ENCODE data around the gene TMEM255B.
"Not testable (repeated sequence)": the region's sequence is repeated elsewhere in the genome, so short reads cannot be mapped to it uniquely, and the experiment has no call there.

TMEM255B gene

GRCh38 chr13:113788413-113789135 lies 29.5 kb downstream of the TMEM255B start:
- no peak for TF ChIP-seq POU6F1 (CRISPR knock-in tag; IDR thresholded peaks at IDR 0.05; ENCODE audit: borderline replicate concordance, low read depth)
- no peak for TF ChIP-seq ZC3H10 (CRISPR knock-in tag; IDR thresholded peaks at IDR 0.05)
- no peak for TF ChIP-seq RARB (CRISPR knock-in tag; IDR thresholded peaks at IDR 0.05)
- TF ChIP-seq ZNF8 (CRISPR knock-in tag; IDR thresholded peaks at IDR 0.05): no peak
- TF ChIP-seq ZNF565 (CRISPR knock-in tag; conservative IDR thresholded peaks at IDR 0.05; ENCODE audit: low read depth): no peak
- no peak for TF ChIP-seq PATZ1 (CRISPR knock-in tag; IDR thresholded peaks at IDR 0.05; ENCODE audit: borderline replicate concordance)
- TF ChIP-seq BACH2 (CRISPR knock-in tag; IDR thresholded peaks at IDR 0.05; ENCODE audit: borderline replicate concordance): no peak
- no peak for TF ChIP-seq ISL1 (CRISPR knock-in tag; IDR thresholded peaks at IDR 0.05)
- no peak for ATAC-seq

- no peak for ATAC-seq
- no peak for TF ChIP-seq ZNF70 (CRISPR knock-in tag; IDR thresholded peaks at IDR 0.05)
- TF ChIP-seq PPARA (CRISPR knock-in tag; IDR thresholded peaks at IDR 0.05; ENCODE audit: borderline replicate concordance): no peak
- TF ChIP-seq ARNTL (CRISPR knock-in tag; IDR thresholded peaks at IDR 0.05; ENCODE audit: borderline replicate concordance, low read depth): no peak
- no peak for TF ChIP-seq TSHZ2 (CRISPR knock-in tag; IDR thresholded peaks at IDR 0.05)
- no peak for TF ChIP-seq CSRNP3 (CRISPR knock-in tag; IDR thresholded peaks at IDR 0.05)
- no peak for TF ChIP-seq ESRRG (CRISPR knock-in tag; IDR thresholded peaks at IDR 0.05)
- TF ChIP-seq ISL1 (CRISPR knock-in tag; IDR thresholded peaks at IDR 0.05): no peak
- TF ChIP-seq ZNF565 (CRISPR knock-in tag; conservative IDR thresholded peaks at IDR 0.05; ENCODE audit: low read depth): no peak
- TF ChIP-seq TCF4 (CRISPR knock-in tag; IDR thresholded peaks at IDR 0.05; ENCODE audit: borderline replicate concordance): no peak
- TF ChIP-seq RARB (CRISPR knock-in tag; IDR thresholded peaks at IDR 0.05): no peak
- no peak for TF ChIP-seq SNAI2 (CRISPR knock-in tag; IDR thresholded peaks at IDR 0.05)
Observed at GRCh38 chr13:113789167-113789566, 30.1 kb downstream of the TMEM255B start.

GRCh38 chr13:113789931-113790330 lies 30.9 kb downstream of the TMEM255B start:
- ATAC-seq: not testable (repeated sequence)

GRCh38 chr13:113791226-113791625 lies 32.2 kb downstream of the TMEM255B start:
- ATAC-seq: no peak
- no peak for TF ChIP-seq RARB (CRISPR knock-in tag; IDR thresholded peaks at IDR 0.05)
- no peak for TF ChIP-seq ISL1 (CRISPR knock-in tag; IDR thresholded peaks at IDR 0.05)
- TF ChIP-seq ARNTL (CRISPR knock-in tag; IDR thresholded peaks at IDR 0.05; ENCODE audit: borderline replicate concordance, low read depth): no peak
- no peak for TF ChIP-seq CSDC2 (CRISPR knock-in tag; IDR thresholded peaks at IDR 0.05)
- no peak for TF ChIP-seq ZC3H10 (CRISPR knock-in tag; IDR thresholded peaks at IDR 0.05)
- TF ChIP-seq ZFP30 (CRISPR knock-in tag; IDR thresholded peaks at IDR 0.05): no peak
- TF ChIP-seq PATZ1 (CRISPR knock-in tag; IDR thresholded peaks at IDR 0.05; ENCODE audit: borderline replicate concordance): no peak
- no peak for TF ChIP-seq ZNF8 (CRISPR knock-in tag; IDR thresholded peaks at IDR 0.05)
